ENCODE measurements around the gene IFI27.

DNA sequence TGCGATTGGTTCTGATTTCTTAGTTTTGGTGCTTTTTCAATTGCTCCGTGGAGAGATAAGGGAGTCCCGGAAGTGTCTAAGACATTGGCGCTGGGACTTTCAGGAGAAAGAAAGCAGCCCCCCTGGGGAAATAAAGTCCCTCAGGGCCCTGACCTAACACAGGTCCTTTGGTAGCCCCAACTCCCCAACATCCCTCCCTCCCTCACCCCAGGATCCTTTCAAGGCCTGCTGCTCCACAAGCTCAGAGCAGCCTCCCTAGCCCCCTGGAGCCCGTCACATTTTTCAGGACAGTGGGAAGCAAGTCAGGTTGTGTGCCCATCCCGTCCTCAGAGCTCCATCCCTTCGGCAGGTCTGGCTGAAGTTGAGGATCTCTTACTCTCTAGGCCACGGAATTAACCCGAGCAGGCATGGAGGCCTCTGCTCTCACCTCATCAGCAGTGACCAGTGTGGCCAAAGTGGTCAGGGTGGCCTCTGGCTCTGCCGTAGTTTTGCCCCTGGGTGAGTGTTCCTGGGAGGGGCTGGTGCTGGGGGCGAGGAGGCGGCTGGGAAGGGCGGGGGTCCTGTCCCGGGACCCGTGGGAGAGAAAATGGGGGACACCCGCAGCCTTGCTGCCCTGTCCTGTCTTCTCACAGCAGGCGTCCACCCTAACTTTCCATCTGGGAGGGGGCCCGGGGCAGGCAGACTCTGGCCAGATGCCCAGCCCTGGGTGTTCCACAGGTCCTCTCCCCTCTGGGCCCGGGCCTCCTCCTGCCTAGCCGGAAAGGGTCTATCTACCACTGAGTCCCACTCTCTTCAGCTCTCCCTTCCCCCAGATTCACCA lies 950 bp downstream of the IFI27 start:
- no peak for TF ChIP-seq PRDM10 (tag by site-specific recombination; IDR thresholded peaks at IDR 0.05)
- no peak for TF ChIP-seq ZNF211 (tag by site-specific recombination; IDR thresholded peaks at IDR 0.05; ENCODE audit: low read depth)
- TF ChIP-seq ZBTB21 (tag by site-specific recombination; IDR thresholded peaks at IDR 0.05): no peak
- TF ChIP-seq, protein P1, sequence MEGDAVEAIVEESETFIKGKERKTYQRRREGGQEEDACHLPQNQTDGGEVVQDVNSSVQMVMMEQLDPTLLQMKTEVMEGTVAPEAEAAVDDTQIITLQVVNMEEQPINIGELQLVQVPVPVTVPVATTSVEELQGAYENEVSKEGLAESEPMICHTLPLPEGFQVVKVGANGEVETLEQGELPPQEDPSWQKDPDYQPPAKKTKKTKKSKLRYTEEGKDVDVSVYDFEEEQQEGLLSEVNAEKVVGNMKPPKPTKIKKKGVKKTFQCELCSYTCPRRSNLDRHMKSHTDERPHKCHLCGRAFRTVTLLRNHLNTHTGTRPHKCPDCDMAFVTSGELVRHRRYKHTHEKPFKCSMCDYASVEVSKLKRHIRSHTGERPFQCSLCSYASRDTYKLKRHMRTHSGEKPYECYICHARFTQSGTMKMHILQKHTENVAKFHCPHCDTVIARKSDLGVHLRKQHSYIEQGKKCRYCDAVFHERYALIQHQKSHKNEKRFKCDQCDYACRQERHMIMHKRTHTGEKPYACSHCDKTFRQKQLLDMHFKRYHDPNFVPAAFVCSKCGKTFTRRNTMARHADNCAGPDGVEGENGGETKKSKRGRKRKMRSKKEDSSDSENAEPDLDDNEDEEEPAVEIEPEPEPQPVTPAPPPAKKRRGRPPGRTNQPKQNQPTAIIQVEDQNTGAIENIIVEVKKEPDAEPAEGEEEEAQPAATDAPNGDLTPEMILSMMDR (tag by site-specific recombination; IDR thresholded peaks at IDR 0.05): no peak
- no peak for TF ChIP-seq ZNF274 (IDR thresholded peaks at IDR 0.05; ENCODE audit: low read length)
- TF ChIP-seq ZNF274 (tag by site-specific recombination; IDR thresholded peaks at IDR 0.05; ENCODE audit: borderline replicate concordance): no peak
- TF ChIP-seq ZSCAN23 (tag by site-specific recombination; IDR thresholded peaks at IDR 0.05): no peak
- TF ChIP-seq ZNF398 (tag by site-specific recombination; IDR thresholded peaks at IDR 0.05): no peak
- TF ChIP-seq ZNF311 (tag by site-specific recombination; IDR thresholded peaks at IDR 0.05; ENCODE audit: borderline replicate concordance): no peak
- no peak for TF ChIP-seq MEIS1 (CRISPR knock-in tag; IDR thresholded peaks at IDR 0.05; ENCODE audit: borderline replicate concordance)
- TF ChIP-seq ZSCAN30 (tag by site-specific recombination; IDR thresholded peaks at IDR 0.05): no peak
- no peak for TF ChIP-seq ZNF335 (tag by site-specific recombination; conservative IDR thresholded peaks at IDR 0.05)
- TF ChIP-seq SP3 (tag by site-specific recombination; IDR thresholded peaks at IDR 0.05): no peak
- no peak for TF ChIP-seq ZNF324 (tag by site-specific recombination; IDR thresholded peaks at IDR 0.05)

All from HEK293 (cell line).